IMR-90 (cell line): ENCODE data around the gene METTL25.

Experiments
- FOS ChIP-seq: fragments of 150-350 bp; IDR thresholded peaks from 2 replicates; pipeline ENCODE4 v1.6.1; 2016; ENCODE audit warnings: low read depth, low read length
- POLR2A ChIP-seq: IDR thresholded peaks from 2 replicates; pipeline ENCODE4 v1.6.1; 2012; ENCODE audit warnings: mild to moderate bottlenecking, low read depth, low read length
- RFX5 ChIP-seq: IDR thresholded peaks from 2 replicates; pipeline ENCODE4 v1.8.0; 2012; ENCODE audit warnings: low read depth, mild to moderate bottlenecking, low read length, moderate library complexity
- TF ChIP-seq, protein P1 (sequence below): conservative IDR thresholded peaks from 2 replicates; pipeline ENCODE4 v1.5.1; 2012; ENCODE audit warnings: mild to moderate bottlenecking, low read depth, low read length, improper control_type of control experiment

GRCh38 chr12:82437744-82438143, 79.4 kb downstream of the METTL25 start:
- TF ChIP-seq FOS (no peak), RFX5 (no peak), POLR2A (no peak)
- TF ChIP-seq, protein P1, sequence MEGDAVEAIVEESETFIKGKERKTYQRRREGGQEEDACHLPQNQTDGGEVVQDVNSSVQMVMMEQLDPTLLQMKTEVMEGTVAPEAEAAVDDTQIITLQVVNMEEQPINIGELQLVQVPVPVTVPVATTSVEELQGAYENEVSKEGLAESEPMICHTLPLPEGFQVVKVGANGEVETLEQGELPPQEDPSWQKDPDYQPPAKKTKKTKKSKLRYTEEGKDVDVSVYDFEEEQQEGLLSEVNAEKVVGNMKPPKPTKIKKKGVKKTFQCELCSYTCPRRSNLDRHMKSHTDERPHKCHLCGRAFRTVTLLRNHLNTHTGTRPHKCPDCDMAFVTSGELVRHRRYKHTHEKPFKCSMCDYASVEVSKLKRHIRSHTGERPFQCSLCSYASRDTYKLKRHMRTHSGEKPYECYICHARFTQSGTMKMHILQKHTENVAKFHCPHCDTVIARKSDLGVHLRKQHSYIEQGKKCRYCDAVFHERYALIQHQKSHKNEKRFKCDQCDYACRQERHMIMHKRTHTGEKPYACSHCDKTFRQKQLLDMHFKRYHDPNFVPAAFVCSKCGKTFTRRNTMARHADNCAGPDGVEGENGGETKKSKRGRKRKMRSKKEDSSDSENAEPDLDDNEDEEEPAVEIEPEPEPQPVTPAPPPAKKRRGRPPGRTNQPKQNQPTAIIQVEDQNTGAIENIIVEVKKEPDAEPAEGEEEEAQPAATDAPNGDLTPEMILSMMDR, result no peak
